Osteoblast (primary cell): ENCODE measurements around the gene PLA2G4E. TPM values are rescaled to one million over a fixed set of nuclear protein-coding genes. Genes with fewer than 3 reads are reported as not detected.

ENCODE experiments used
- DNase-seq: peaks from one replicate; pipeline ENCODE4 v3.0.0; 2011; ENCODE audit warnings: low spot score, mixed read lengths; ENCODE audit not compliant: insufficient read length; ENCODE audit errors: missing footprints
- H2AFZ ChIP-seq: 2 replicates; pipeline ENCODE4 v1.6.0; 2011; ENCODE audit warnings: mild to moderate bottlenecking, low read length
- H3K27ac ChIP-seq: 2 replicates; pipeline ENCODE4 v1.5.1; 2011; ENCODE audit warnings: mild to moderate bottlenecking, low read depth, low read length, moderate library complexity
- H3K27me3 ChIP-seq: 2 replicates; pipeline ENCODE4 v1.6.0; 2012; ENCODE audit warnings: mild to moderate bottlenecking, control low read depth, inconsistent platforms, low read length, moderate library complexity; ENCODE audit not compliant: insufficient read depth
- H3K36me3 ChIP-seq: 2 replicates; pipeline ENCODE4 v1.5.1; 2011; ENCODE audit warnings: mild to moderate bottlenecking, low read length, control low read depth, moderate library complexity; ENCODE audit not compliant: insufficient read depth
- H3K4me1 ChIP-seq: 2 replicates; pipeline ENCODE4 v1.5.1; 2011; ENCODE audit warnings: mild to moderate bottlenecking, low read length, control low read depth, moderate library complexity; ENCODE audit not compliant: insufficient read depth
- H3K4me2 ChIP-seq: 2 replicates; pipeline ENCODE4 v1.6.0; 2011; ENCODE audit warnings: mild to moderate bottlenecking, low read length; ENCODE audit not compliant: insufficient read depth
- H3K4me3 ChIP-seq: fragments of 200-600 bp; sonication (generic); 3 replicates; pipeline ENCODE4 v1.5.1; 2012; ENCODE audit warnings: mild to moderate bottlenecking, low read length, inconsistent platforms; ENCODE audit not compliant: insufficient read depth
- H3K79me2 ChIP-seq: 2 replicates; pipeline ENCODE4 v1.6.0; 2012; ENCODE audit warnings: mild to moderate bottlenecking, low read length, control low read depth, inconsistent platforms; ENCODE audit not compliant: insufficient read depth
- H3K9me3 ChIP-seq: 2 replicates; pipeline ENCODE4 v1.5.1; 2011; ENCODE audit warnings: low read depth, low read length, control low read depth
- H4K20me1 ChIP-seq: 2 replicates; pipeline ENCODE4 v1.6.0; 2012; ENCODE audit warnings: mild to moderate bottlenecking, low read length, control low read depth; ENCODE audit not compliant: insufficient read depth
- total RNA-seq: library from RNA; depleted of rRNA; stranded (reverse); fragments of >200 nt; gene quantifications from 2 replicates; pipeline ENCODE4 v1.2.3, GENCODE V29; 2012
- TF ChIP-seq, protein P1 (sequence below): IDR thresholded peaks from 2 replicates; pipeline ENCODE4 v1.5.1; 2011; ENCODE audit warnings: mild to moderate bottlenecking, low read depth, low read length, moderate library complexity; ENCODE audit errors: extremely low read depth

The PLA2G4E gene
- total RNA-seq, 1 donor, result not detected

DNA sequence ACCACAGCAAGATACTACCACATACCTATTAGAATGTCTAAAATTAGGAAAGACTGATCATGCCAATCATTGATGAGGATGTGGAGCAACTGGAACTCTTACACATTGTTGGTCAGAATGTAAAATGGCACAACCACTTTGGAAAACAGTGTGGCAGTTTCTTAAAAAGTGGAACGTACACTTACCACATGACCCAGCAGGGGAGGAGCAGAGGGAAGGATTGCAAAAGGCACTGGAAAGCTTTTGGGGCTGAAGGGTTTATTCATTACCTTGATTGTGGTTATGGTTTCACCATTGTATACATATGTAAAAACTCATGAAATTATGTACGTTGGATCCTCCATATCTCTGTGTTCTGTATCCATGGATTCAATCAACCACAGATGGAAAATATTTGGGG lies 45.2 kb downstream of the PLA2G4E start:
- TF ChIP-seq, protein P1, sequence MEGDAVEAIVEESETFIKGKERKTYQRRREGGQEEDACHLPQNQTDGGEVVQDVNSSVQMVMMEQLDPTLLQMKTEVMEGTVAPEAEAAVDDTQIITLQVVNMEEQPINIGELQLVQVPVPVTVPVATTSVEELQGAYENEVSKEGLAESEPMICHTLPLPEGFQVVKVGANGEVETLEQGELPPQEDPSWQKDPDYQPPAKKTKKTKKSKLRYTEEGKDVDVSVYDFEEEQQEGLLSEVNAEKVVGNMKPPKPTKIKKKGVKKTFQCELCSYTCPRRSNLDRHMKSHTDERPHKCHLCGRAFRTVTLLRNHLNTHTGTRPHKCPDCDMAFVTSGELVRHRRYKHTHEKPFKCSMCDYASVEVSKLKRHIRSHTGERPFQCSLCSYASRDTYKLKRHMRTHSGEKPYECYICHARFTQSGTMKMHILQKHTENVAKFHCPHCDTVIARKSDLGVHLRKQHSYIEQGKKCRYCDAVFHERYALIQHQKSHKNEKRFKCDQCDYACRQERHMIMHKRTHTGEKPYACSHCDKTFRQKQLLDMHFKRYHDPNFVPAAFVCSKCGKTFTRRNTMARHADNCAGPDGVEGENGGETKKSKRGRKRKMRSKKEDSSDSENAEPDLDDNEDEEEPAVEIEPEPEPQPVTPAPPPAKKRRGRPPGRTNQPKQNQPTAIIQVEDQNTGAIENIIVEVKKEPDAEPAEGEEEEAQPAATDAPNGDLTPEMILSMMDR, result no peak
- H3K27me3 ChIP-seq, result peaks cover 20% of the 10 kb centered on the region
- H3K9me3 ChIP-seq, result no peaks in the 10 kb centered on the region
- no peak overlapping the region for H3K4me2 ChIP-seq
- H3K4me1 ChIP-seq, result peaks cover 7% of the 10 kb centered on the region
- H3K36me3 ChIP-seq, result no peaks in the 10 kb centered on the region
- no peak overlapping the region for H3K27ac ChIP-seq
- H3K4me3 ChIP-seq, result no peak overlapping the region
- no peak overlapping the region for H2AFZ ChIP-seq
- DNase-seq, result no peak
- no peaks in the 10 kb centered on the region for H4K20me1 ChIP-seq
- H3K79me2 ChIP-seq, result peaks cover 15% of the 10 kb centered on the region

DNA sequence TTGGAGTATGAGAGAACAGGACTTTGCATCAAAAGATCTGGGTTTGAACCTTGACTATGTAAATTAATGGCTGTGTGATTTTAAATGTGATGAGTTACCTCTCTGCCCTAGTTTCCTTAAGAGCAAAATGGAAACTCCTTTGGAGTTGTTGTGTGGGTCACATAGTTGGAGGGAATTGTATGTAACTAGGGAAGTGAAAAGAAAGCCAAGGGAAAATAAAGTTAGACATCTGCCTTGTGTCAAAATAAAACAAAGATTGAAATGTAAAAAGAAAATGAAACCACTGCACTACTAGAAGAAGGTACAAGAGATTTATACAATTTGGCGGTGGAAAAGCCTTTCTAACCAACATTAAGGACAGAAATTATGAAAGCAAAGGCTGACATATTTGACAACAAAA lies 46.8 kb downstream of the PLA2G4E start:
- Histone ChIP-seq H3K36me3 (no peaks in the 10 kb centered on the region), H3K9me3 (no peaks in the 10 kb centered on the region), H3K4me1 (peaks cover 7% of the 10 kb centered on the region), H3K4me2 (no peak overlapping the region), H4K20me1 (no peaks in the 10 kb centered on the region), H3K4me3 (no peak overlapping the region), H3K27me3 (peaks cover 20% of the 10 kb centered on the region), H3K79me2 (peaks cover 30% of the 10 kb centered on the region), H2AFZ (no peak overlapping the region), H3K27ac (no peak overlapping the region)
- TF ChIP-seq, protein P1, result no peak
- DNase-seq, result no peak

DNA sequence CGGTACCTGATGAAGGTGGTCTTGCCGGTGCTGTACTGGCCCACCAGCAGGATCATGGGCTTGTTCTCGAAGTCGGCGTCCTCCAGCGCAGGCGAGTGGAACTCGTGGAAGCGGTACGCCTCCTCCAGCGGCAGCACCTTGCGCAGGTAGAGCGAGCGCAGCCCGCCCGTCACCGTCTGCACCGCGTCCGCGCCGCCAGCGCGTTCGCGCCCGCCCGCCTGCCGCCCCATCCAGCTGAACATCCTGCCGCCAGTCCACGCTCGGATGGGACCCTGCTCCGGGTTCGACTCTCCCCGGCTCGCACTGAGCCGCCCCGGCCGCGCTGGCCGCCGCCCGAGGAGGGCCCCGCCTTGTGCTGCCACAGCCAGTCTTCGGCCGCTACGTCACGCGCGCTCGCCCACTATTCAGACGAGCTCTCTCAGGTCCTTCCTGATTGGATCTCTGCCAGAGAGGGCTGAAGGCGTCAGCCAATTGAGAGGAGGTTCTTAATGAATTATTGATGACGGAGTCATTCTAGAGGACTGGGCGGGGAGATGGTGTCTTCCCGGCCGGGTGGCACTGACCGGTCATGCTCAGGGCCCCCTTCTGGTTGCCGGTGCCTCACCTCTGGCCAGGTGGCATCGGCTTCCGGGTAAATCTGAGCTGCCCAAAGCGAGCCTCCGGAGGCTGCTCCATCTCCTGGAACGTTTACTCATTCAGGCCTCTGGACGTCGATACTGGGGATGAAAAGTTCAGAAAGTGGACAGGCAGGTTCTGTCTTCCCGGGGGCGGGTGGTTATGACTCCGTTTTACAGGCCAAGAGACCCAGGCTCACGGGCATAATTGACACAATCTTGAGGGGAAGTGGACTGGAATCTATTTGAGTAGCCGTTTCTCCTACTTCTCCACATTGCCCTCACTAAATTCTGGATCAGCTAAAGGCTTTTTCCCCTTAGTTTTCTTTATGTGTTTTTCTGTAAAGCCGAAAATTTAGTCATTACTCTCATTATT lies 48.3 kb downstream of the PLA2G4E start, which contains the start of gene EHD4:
Gene EHD4, minus strand, starts transcription at position 305 of the 990 bp plus-strand sequence. Its CDS starts 63 bp downstream, at position 242.
- peaks cover 38% of the 10 kb centered on the region for H3K79me2 ChIP-seq

More for the DNA sequence above, 48.3 kb downstream of the PLA2G4E start, which contains the start of gene EHD4:
- peak within 1 kb of the TSS; percentile 93 for H3K4me3 ChIP-seq
- peaks cover 17% of the 10 kb centered on the region for H3K4me1 ChIP-seq
- H2AFZ ChIP-seq, result peak within 1 kb of the TSS; percentile 96
- H3K27me3 ChIP-seq, result peaks cover 20% of the 10 kb centered on the region
- peak within 1 kb of the TSS; percentile 73 for H3K27ac ChIP-seq
- H3K4me2 ChIP-seq, result peak within 1 kb of the TSS; percentile 90
- TF ChIP-seq, protein P1, result peak; percentile 31
- no peaks in the 10 kb centered on the region for H4K20me1 ChIP-seq
- no peaks in the 10 kb centered on the region for H3K36me3 ChIP-seq
- H3K9me3 ChIP-seq, result no peaks in the 10 kb centered on the region
- peak; percentile 99 for DNase-seq
